Measurements from ENCODE around the gene TTC28.

The TTC28 gene

DNA sequence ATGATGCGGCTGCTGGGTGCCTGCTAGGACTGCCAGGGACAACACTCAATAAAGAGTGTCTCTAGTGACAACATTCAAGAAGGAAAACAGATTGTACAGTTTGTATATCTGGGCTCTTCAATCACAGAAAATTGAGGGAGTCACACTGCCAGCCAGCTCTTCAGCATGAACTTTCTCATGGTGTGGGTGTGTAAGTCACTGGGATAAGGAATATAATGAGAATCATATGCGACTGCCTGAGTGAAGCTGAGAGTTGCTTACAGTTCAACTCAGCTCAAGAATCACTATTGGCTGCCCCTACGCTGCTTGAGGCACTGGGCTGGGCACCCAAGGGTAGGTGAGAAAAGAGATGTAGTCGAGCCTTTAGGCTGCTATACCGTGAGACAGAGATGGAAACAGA, 432.5 kb downstream of the TTC28 start:
- Histone ChIP-seq H3K4me3 (ENCODE audit: insufficient read depth, low read depth, low read length) (no peak overlapping the region), H3K27ac (ENCODE audit: insufficient read depth, low read depth, low read length, poor library complexity, severe bottlenecking) (no peak overlapping the region), H3K36me3 (ENCODE audit: control insufficient read depth, insufficient read depth, low read length) (no peaks in the 10 kb centered on the region), H3K27me3 (ENCODE audit: control insufficient read depth, insufficient read depth, low read length, poor library complexity, severe bottlenecking) (peaks cover 77% of the 10 kb centered on the region), H3K4me1 (ENCODE audit: control insufficient read depth, insufficient read depth, low read length) (peaks cover 26% of the 10 kb centered on the region), H3K9me3 (ENCODE audit: control insufficient read depth, low read length) (no peaks in the 10 kb centered on the region)
- 86 to 91% methylated on average over 5 of the region's 5 CpGs for WGBS, 2 experiments

DNA sequence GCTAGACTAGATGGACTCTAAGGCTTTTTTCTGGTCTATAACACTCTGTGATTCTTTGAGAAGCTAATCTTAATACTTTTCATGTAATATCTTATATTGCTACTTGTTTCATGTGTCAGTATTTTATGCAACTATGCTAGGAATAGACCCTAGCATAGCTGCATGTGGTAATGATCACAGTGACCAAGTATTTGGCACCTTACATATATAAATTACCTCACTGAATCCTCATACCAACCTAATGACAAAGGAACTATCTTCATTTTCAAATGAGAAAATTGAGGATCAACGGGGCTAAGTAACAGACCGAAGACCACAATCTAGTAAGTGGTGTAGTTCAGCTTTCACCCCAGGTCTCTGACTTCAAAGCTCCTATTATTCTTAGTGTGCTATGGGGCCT, 433.2 kb downstream of the TTC28 start:
- H3K4me1 ChIP-seq (ENCODE audit: control insufficient read depth, insufficient read depth, low read length), result peaks cover 26% of the 10 kb centered on the region
- WGBS, 2 experiments, result 82 to 92% methylated on average over 2 of the region's 2 CpGs

DNA sequence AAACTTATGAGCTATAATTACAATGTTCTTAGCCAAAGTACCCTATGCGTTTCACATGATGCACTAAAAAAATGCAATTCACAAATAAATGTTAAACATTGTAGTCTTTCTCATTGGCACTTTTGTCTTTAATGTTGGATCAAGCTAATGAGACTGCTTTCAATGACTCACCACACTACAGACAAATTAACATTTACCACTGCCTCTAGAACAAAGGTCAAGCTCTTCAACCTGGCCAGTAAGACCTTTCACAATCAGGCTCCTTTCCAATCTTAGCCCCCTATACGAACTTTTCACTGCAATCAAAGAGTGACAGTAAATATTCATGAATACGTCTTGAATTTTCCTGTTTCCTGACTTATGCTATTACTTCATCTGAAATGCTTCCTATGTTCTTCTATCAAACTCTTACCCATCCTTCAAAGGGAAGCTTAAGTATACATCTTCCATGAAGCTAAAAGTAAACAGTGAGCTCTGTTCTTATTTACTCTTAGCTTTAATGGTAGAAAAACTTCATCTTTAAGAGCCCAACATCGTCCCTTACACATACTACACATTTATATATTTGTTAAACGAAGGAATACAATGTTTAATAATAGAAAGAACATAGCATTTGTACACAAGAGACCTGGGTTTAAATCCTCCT, 433.9 kb downstream of the TTC28 start:
- H3K4me3 ChIP-seq (ENCODE audit: insufficient read depth, low read depth, low read length), result no peak overlapping the region
- no peaks in the 10 kb centered on the region for H3K9me3 ChIP-seq (ENCODE audit: control insufficient read depth, low read length)
- H3K27ac ChIP-seq (ENCODE audit: insufficient read depth, low read depth, low read length, poor library complexity, severe bottlenecking), result no peak overlapping the region
- peaks cover 26% of the 10 kb centered on the region for H3K4me1 ChIP-seq (ENCODE audit: control insufficient read depth, insufficient read depth, low read length)
- WGBS, 2 experiments, result 84 to 86% methylated on average over 3 of the region's 5 CpGs
- H3K27me3 ChIP-seq (ENCODE audit: control insufficient read depth, insufficient read depth, low read length, poor library complexity, severe bottlenecking), result peaks cover 63% of the 10 kb centered on the region
- H3K36me3 ChIP-seq (ENCODE audit: control insufficient read depth, insufficient read depth, low read length), result no peaks in the 10 kb centered on the region

More for the DNA sequence above, 433.2 kb downstream of the TTC28 start:
- Histone ChIP-seq H3K27me3 (ENCODE audit: control insufficient read depth, insufficient read depth, low read length, poor library complexity, severe bottlenecking) (peaks cover 70% of the 10 kb centered on the region), H3K27ac (ENCODE audit: insufficient read depth, low read depth, low read length, poor library complexity, severe bottlenecking) (no peak overlapping the region), H3K36me3 (ENCODE audit: control insufficient read depth, insufficient read depth, low read length) (no peaks in the 10 kb centered on the region), H3K4me3 (ENCODE audit: insufficient read depth, low read depth, low read length) (no peak overlapping the region), H3K9me3 (ENCODE audit: control insufficient read depth, low read length) (no peaks in the 10 kb centered on the region)

DNA sequence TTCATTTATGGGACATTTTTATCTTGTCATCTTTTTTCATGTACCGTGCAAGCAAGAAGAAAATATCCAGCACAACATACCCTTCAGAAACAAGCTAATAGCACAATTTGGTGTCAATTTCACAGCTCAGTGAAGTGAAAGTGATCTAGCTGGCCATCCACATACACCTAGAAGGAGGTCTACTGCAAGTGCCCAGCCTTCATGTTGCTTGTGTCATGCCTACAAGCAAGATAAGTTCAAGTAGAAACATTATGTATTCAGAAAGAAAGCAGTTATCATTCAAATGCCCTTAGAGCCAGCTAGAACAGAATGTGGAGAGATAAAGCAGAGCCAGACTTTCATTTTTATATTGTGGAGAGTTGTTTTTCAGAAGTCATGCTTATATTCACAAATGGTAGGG, 434.9 kb downstream of the TTC28 start:
- H3K4me1 ChIP-seq (ENCODE audit: control insufficient read depth, insufficient read depth, low read length), result peaks cover 26% of the 10 kb centered on the region
- H3K36me3 ChIP-seq (ENCODE audit: control insufficient read depth, insufficient read depth, low read length), result no peaks in the 10 kb centered on the region
- peaks cover 53% of the 10 kb centered on the region for H3K27me3 ChIP-seq (ENCODE audit: control insufficient read depth, insufficient read depth, low read length, poor library complexity, severe bottlenecking)
- no peaks in the 10 kb centered on the region for H3K9me3 ChIP-seq (ENCODE audit: control insufficient read depth, low read length)
- no peak overlapping the region for H3K4me3 ChIP-seq (ENCODE audit: insufficient read depth, low read depth, low read length)
- H3K27ac ChIP-seq (ENCODE audit: insufficient read depth, low read depth, low read length, poor library complexity, severe bottlenecking), result no peak overlapping the region
- WGBS, 2 experiments, result 90 to 100% methylated on average over 1 of the region's 1 CpG

DNA sequence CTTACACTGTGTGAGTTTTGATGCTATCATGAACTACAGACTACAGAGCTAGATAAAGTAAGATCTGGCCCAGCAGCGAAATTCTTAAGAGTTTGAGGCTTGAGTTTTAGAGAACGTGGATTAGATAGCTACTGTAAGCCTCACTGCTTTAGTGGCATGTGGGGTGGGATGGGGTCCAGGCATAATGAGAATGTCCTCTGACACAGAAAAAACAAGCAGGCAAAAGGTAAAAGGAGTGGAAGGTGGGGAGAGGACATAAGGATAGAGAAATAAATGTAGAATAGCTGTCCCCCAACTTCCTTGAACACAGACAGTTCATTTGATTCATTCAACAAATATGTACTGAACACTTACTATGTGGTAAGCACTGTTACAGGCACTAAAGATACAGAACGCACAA, 436.1 kb downstream of the TTC28 start:
- Histone ChIP-seq H3K27ac (ENCODE audit: insufficient read depth, low read depth, low read length, poor library complexity, severe bottlenecking) (no peak overlapping the region), H3K4me1 (ENCODE audit: control insufficient read depth, insufficient read depth, low read length) (peaks cover 26% of the 10 kb centered on the region), H3K36me3 (ENCODE audit: control insufficient read depth, insufficient read depth, low read length) (no peaks in the 10 kb centered on the region), H3K4me3 (ENCODE audit: insufficient read depth, low read depth, low read length) (no peak overlapping the region), H3K27me3 (ENCODE audit: control insufficient read depth, insufficient read depth, low read length, poor library complexity, severe bottlenecking) (peaks cover 41% of the 10 kb centered on the region), H3K9me3 (ENCODE audit: control insufficient read depth, low read length) (no peaks in the 10 kb centered on the region)
- WGBS, 2 experiments, result 87 to 92% methylated on average over 2 to 3 of the region's 3 CpGs

DNA sequence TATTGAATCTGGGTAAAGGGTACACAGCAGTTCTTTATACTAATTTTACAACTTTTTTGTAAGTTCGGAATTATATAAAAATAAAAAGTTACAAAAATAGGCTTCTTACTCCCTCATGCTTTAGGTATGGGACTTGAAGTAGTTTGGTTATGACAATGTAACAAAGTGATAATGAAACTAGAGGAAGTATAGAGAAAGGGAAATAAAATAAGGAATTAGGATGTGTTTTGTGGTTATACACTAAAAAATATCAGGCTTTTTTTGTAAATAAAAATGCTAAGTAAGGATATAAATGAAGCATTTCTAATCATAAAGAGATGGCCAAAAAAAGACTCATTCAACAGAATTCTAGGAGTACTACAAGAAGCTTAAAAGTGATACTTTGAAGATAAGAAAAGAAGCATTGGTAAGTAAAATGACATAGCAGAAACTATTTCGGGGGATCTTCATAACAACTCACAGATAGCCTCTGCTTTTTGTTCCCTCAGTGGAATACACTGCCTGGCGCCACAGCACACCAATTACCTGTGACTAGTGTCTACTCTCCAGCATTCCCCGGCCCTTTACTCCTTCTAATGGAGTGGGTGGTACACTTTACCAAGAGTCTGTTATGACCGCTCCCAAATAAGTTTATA, 437.9 kb downstream of the TTC28 start:
- Histone ChIP-seq H3K27ac (ENCODE audit: insufficient read depth, low read depth, low read length, poor library complexity, severe bottlenecking) (no peak overlapping the region), H3K27me3 (ENCODE audit: control insufficient read depth, insufficient read depth, low read length, poor library complexity, severe bottlenecking) (peaks cover 30% of the 10 kb centered on the region), H3K36me3 (ENCODE audit: control insufficient read depth, insufficient read depth, low read length) (no peaks in the 10 kb centered on the region), H3K4me3 (ENCODE audit: insufficient read depth, low read depth, low read length) (no peak overlapping the region), H3K9me3 (ENCODE audit: control insufficient read depth, low read length) (no peaks in the 10 kb centered on the region), H3K4me1 (ENCODE audit: control insufficient read depth, insufficient read depth, low read length) (peaks cover 12% of the 10 kb centered on the region)
- 86 to 90% methylated on average over 3 to 4 of the region's 5 CpGs for WGBS, 2 experiments

DNA sequence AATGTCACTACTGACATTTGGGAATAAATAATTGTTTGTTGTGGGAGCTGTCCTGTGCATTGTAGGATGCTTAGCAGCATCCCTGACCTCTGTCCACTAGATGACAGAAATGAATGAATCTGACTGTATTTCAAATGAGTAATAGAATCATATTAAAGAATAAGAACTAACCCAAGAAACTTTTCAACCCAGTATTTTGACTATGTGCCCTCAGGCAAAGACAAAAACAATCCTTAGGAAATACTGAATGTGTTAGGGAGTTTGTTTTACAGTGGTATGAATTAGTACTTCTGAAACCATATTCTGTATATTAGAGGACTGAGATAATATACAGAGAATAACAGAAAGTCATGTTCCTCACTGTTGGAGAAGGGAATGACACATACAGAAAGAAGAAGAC, 439.7 kb downstream of the TTC28 start:
- H3K9me3 ChIP-seq (ENCODE audit: control insufficient read depth, low read length), result no peaks in the 10 kb centered on the region
- H3K4me3 ChIP-seq (ENCODE audit: insufficient read depth, low read depth, low read length), result no peak overlapping the region
- peaks cover 12% of the 10 kb centered on the region for H3K27me3 ChIP-seq (ENCODE audit: control insufficient read depth, insufficient read depth, low read length, poor library complexity, severe bottlenecking)
- H3K27ac ChIP-seq (ENCODE audit: insufficient read depth, low read depth, low read length, poor library complexity, severe bottlenecking), result no peak overlapping the region
- H3K36me3 ChIP-seq (ENCODE audit: control insufficient read depth, insufficient read depth, low read length), result no peaks in the 10 kb centered on the region
- peaks cover 12% of the 10 kb centered on the region for H3K4me1 ChIP-seq (ENCODE audit: control insufficient read depth, insufficient read depth, low read length)

DNA sequence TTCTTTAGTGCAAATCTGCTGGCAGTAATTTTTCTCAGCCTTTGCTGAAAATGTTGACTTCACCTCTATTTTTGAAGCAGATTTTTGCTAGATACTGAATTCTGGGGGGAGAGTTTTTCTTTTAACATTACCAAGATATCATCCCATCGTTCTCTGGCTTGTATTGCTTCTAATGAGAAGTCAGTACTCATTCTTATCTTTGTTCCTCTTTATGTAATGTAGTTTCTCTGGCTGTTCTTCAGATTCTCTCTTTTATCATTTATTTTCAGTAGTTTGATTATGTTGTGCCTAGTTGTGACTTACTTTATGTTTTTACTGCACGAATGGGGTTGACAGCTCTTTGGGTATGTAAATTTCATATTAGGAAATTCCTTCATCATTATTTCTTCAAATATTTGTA, 441.9 kb downstream of the TTC28 start:
- WGBS, 2 experiments, result 100% methylated on average over 1 of the region's 2 CpGs
- H3K27me3 ChIP-seq (ENCODE audit: control insufficient read depth, insufficient read depth, low read length, poor library complexity, severe bottlenecking), result no peaks in the 10 kb centered on the region
- H3K4me1 ChIP-seq (ENCODE audit: control insufficient read depth, insufficient read depth, low read length), result no peaks in the 10 kb centered on the region

DNA sequence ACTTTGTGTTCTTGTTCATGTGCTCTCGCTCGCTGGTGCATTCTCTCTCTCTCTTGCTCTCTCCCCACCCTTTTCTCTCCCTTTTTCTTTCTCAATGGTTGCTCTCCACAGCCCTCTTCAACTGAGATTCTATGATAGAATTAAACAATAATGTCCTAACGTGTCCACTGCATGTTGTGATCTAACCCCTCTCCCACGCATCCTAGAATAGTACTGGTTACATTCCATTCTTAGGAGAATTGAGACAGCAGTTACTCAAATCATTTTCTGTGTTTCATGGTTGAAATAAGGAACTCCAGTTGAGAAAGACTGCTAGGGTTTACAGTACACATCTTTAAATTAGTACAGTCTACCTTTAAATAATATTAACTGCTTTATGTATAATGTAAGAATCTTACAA, 442.5 kb downstream of the TTC28 start:
- no peak overlapping the region for H3K4me3 ChIP-seq (ENCODE audit: insufficient read depth, low read depth, low read length)
- H3K27me3 ChIP-seq (ENCODE audit: control insufficient read depth, insufficient read depth, low read length, poor library complexity, severe bottlenecking), result no peaks in the 10 kb centered on the region
- peaks cover 5% of the 10 kb centered on the region for H3K4me1 ChIP-seq (ENCODE audit: control insufficient read depth, insufficient read depth, low read length)
- no peaks in the 10 kb centered on the region for H3K36me3 ChIP-seq (ENCODE audit: control insufficient read depth, insufficient read depth, low read length)
- no peaks in the 10 kb centered on the region for H3K9me3 ChIP-seq (ENCODE audit: control insufficient read depth, low read length)
- WGBS, 2 experiments, result 92 to 97% methylated on average over 4 of the region's 4 CpGs
- no peak overlapping the region for H3K27ac ChIP-seq (ENCODE audit: insufficient read depth, low read depth, low read length, poor library complexity, severe bottlenecking)

More for the DNA sequence above, 441.9 kb downstream of the TTC28 start:
- H3K36me3 ChIP-seq (ENCODE audit: control insufficient read depth, insufficient read depth, low read length), result no peaks in the 10 kb centered on the region
- no peak overlapping the region for H3K4me3 ChIP-seq (ENCODE audit: insufficient read depth, low read depth, low read length)
- no peak overlapping the region for H3K27ac ChIP-seq (ENCODE audit: insufficient read depth, low read depth, low read length, poor library complexity, severe bottlenecking)
- H3K9me3 ChIP-seq (ENCODE audit: control insufficient read depth, low read length), result no peaks in the 10 kb centered on the region

DNA sequence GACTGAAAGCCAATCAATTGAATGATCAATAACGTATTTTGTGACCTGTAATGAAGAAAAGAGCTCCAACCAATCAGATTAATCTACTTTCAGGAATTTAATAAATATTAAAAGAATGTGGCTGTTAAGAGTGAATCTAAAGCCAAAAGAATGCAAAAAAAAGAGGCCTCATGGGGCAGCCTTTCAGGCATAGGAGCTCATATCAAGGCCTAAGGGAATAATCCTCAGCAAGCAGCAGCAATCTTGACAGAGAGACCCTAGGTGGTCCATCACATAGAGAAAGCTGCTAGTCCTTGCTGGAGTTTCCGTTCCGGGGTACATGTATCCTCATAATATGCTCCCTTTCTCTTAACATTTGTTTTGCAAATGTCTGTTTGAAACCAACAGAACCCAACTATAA, 447.4 kb downstream of the TTC28 start:
- Histone ChIP-seq H3K27ac (ENCODE audit: insufficient read depth, low read depth, low read length, poor library complexity, severe bottlenecking) (no peak overlapping the region), H3K36me3 (ENCODE audit: control insufficient read depth, insufficient read depth, low read length) (no peaks in the 10 kb centered on the region), H3K9me3 (ENCODE audit: control insufficient read depth, low read length) (no peaks in the 10 kb centered on the region), H3K27me3 (ENCODE audit: control insufficient read depth, insufficient read depth, low read length, poor library complexity, severe bottlenecking) (no peaks in the 10 kb centered on the region), H3K4me1 (ENCODE audit: control insufficient read depth, insufficient read depth, low read length) (peaks cover 20% of the 10 kb centered on the region), H3K4me3 (ENCODE audit: insufficient read depth, low read depth, low read length) (no peak overlapping the region)
- 26 to 42% methylated on average over 2 to 3 of the region's 3 CpGs for WGBS, 2 experiments

Data from ectodermal cell (in vitro differentiated cells).